Upper lobe of right lung (tissue), 1 donor: ENCODE results near the gene NAALADL2. TPM values are rescaled to one million over a fixed set of nuclear protein-coding genes. Genes with fewer than 3 reads are reported as not detected.

Source experiments
- ATAC-seq: fragments of 200-7000 bp; cut with Tn5 transposase; one replicate; pipeline ENCODE4 v1.9.1; 2020; ENCODE audit warnings: mild to moderate bottlenecking, moderate library complexity
- DNase-seq: peaks from one replicate; pipeline ENCODE4 v3.0.0-alpha.2; 2020
- H3K27ac ChIP-seq: fragments of 200-600 bp; one replicate; pipeline ENCODE4 v1.8.0; 2022
- H3K27me3 ChIP-seq: fragments of 200-600 bp; one replicate; pipeline ENCODE4 v1.8.0; 2022; ENCODE audit warnings: mild to moderate bottlenecking
- H3K36me3 ChIP-seq: fragments of 200-600 bp; one replicate; pipeline ENCODE4 v1.8.0; 2022
- H3K4me1 ChIP-seq: fragments of 200-600 bp; one replicate; pipeline ENCODE4 v1.8.0; 2022
- H3K4me3 ChIP-seq: fragments of 200-600 bp; one replicate; pipeline ENCODE4 v1.8.0; 2022; ENCODE audit warnings: mild to moderate bottlenecking
- H3K9me3 ChIP-seq: fragments of 200-600 bp; one replicate; pipeline ENCODE4 v1.8.0; 2022
- intact Hi-C: fragments of 100-400 bp; cut with DNase I; formaldehyde crosslinking; loops from one replicate; pipeline ENCODE4 v1.11.0; 2022
- total RNA-seq: library from RNA; stranded (reverse); fragmentation: NEBNext Ultra II Directional; extraction: Animal tissue kit (Norgen Biotek cat#: 25700); gene quantifications from one replicate; pipeline ENCODE4 v1.2.1, GENCODE V29; 2021
- TF ChIP-seq, protein P1 (sequence below): fragments of 200-600 bp; IDR thresholded peaks from one replicate; pipeline ENCODE4 v1.8.0; 2022; ENCODE audit warnings: antibody characterized with exemption
- donor health status: DM: no; HTN: yes; CAD: no; lungs with severe emphysema.

The NAALADL2 gene
- total RNA-seq, 1 donor from 2014 or later = 8.5 TPM

DNA sequence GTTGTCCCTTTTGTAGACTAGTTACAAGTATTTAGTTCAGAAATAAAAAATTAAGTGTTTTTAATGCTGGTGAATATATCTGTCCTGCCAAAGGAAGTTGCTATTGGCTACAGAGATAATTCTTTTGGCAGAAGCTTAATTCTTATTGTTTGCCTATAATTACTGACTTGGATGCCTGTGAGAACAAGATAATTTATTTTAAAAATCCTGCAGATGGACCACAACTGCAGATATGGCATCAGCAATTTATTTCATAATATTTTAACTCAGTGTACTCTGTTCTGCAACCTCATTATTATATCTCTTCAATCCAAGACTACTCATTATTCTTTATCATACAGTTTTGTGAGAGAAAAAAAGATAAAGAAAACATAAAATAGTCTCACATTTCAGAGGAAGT is 789.8 kb downstream of the NAALADL2 start:
- no peak for DNase-seq
- TF ChIP-seq, protein P1, sequence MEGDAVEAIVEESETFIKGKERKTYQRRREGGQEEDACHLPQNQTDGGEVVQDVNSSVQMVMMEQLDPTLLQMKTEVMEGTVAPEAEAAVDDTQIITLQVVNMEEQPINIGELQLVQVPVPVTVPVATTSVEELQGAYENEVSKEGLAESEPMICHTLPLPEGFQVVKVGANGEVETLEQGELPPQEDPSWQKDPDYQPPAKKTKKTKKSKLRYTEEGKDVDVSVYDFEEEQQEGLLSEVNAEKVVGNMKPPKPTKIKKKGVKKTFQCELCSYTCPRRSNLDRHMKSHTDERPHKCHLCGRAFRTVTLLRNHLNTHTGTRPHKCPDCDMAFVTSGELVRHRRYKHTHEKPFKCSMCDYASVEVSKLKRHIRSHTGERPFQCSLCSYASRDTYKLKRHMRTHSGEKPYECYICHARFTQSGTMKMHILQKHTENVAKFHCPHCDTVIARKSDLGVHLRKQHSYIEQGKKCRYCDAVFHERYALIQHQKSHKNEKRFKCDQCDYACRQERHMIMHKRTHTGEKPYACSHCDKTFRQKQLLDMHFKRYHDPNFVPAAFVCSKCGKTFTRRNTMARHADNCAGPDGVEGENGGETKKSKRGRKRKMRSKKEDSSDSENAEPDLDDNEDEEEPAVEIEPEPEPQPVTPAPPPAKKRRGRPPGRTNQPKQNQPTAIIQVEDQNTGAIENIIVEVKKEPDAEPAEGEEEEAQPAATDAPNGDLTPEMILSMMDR = no peak
- no peak for ATAC-seq

DNA sequence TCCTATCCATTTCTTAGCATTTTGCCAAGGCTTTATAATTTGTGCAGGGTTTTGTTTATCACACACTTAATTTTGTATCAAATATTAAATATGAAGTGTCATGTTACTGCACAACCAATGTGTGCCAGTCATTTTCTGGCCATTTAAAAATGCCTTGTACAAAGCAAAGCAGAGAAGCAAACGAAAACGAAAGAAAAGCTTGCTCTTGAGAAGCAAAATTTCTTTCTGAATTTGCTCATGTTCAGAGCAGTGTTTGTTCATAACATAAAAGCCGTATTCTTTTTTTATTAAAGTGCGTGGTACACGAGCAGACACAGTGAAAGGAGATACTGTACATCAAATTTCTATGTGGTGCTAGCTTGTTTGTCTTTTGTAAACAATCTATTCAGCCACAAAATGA is 792.6 kb downstream of the NAALADL2 start:
- intact Hi-C loops = no loop called here
- no peak for ATAC-seq
- no peak for DNase-seq
- no peaks in the 10 kb centered on the region for H3K27me3 ChIP-seq
- no peaks in the 10 kb centered on the region for H3K9me3 ChIP-seq
- H3K4me1 ChIP-seq = no peaks in the 10 kb centered on the region
- H3K36me3 ChIP-seq = no peaks in the 10 kb centered on the region
- peak overlapping the region; percentile 3 for H3K4me3 ChIP-seq
- H3K27ac ChIP-seq = no peak overlapping the region
- TF ChIP-seq, protein P1 = no peak

More for the DNA sequence above, 789.8 kb downstream of the NAALADL2 start:
- no peaks in the 10 kb centered on the region for H3K36me3 ChIP-seq
- H3K27me3 ChIP-seq = no peaks in the 10 kb centered on the region
- intact Hi-C loops = no loop called here
- H3K9me3 ChIP-seq = no peaks in the 10 kb centered on the region
- no peak overlapping the region for H3K27ac ChIP-seq
- no peaks in the 10 kb centered on the region for H3K4me1 ChIP-seq
- H3K4me3 ChIP-seq = no peak overlapping the region

DNA sequence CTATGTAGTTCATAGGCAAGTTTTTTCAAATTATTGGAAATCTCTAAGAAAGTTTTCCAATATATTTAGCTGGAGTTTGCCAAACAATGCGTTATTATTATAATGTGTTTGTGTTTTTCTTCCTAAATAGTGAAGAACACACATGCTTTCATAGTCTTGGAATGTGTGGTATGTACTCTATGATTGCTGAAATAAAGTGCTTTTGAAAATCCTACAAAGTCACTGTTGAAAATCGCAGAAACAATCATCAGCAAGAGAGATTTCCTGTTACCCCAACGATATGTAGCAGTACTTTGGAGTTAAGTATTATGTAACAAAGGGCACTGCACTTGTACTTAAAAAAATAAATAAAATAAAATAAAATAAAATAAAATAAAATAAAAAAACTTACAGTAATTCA is 796.2 kb downstream of the NAALADL2 start:
- Histone ChIP-seq H3K4me3 (no peak overlapping the region), H3K9me3 (no peaks in the 10 kb centered on the region), H3K36me3 (no peaks in the 10 kb centered on the region), H3K27me3 (no peaks in the 10 kb centered on the region), H3K27ac (no peak overlapping the region), H3K4me1 (no peaks in the 10 kb centered on the region)
- ATAC-seq (no peak), DNase-seq (no peak)
- intact Hi-C loops = no loop called here
- TF ChIP-seq, protein P1 = no peak

DNA sequence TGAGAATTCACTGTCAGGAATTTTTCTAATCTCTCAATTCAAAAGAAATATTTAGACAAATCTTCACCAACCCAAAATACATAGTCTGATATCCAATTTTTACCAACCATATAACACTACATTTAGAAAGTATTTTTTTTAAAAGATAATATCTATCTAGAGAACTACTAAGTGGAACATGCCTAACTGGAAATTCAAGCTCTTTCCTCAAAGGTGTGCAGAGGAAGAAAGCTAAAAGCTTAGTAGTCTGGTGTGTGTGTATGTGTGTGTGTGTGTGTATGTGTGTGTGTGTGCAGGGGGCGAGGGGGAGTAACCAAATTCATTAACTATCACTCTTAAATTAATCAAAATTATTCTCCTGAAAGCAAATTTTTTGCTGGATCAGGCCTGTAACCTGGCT is 797.3 kb downstream of the NAALADL2 start:
- ATAC-seq (no peak), DNase-seq (no peak)
- Histone ChIP-seq H3K27me3 (no peaks in the 10 kb centered on the region), H3K9me3 (no peaks in the 10 kb centered on the region), H3K4me1 (no peaks in the 10 kb centered on the region), H3K27ac (no peak overlapping the region), H3K36me3 (no peaks in the 10 kb centered on the region), H3K4me3 (no peak overlapping the region)
- TF ChIP-seq, protein P1 = no peak
- intact Hi-C loops = no loop called here

DNA sequence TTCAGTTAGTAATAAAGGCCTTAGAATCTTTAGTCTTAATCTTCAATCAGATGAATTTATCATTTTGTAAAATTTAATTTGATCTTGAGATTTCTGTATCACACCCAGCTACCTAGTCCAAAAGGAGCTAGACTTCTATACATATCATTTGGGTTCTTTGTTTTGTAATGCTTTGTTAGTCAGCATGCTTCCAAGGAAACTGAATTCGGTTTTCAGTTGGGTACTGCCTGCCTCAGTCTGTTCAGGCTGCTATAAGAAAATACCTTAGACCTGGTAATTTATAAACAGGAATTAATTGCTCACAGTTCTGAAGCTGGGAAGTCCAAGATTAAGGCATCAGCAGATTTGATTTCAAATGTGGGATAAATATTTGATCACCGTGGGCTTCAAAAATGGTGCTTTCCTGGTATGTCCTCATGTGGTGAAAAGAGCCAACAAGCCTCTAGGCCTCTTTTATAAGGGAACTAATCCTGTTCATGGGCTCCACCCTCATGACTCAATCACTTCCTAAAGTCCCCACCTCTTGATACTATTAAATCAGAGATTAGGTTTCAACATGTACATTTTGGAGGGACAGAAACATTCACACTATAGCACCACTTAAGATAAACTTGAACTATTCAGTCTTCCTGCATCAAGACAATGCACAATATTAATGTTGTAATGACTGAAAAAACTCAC is 800.7 kb downstream of the NAALADL2 start:
- Histone ChIP-seq H3K4me1 (no peaks in the 10 kb centered on the region), H3K9me3 (no peaks in the 10 kb centered on the region), H3K27me3 (no peaks in the 10 kb centered on the region), H3K4me3 (no peak overlapping the region), H3K27ac (no peak overlapping the region), H3K36me3 (no peaks in the 10 kb centered on the region)
- no peak for ATAC-seq
- DNase-seq = no peak
- TF ChIP-seq, protein P1 = no peak
- intact Hi-C loops = no loop called here

DNA sequence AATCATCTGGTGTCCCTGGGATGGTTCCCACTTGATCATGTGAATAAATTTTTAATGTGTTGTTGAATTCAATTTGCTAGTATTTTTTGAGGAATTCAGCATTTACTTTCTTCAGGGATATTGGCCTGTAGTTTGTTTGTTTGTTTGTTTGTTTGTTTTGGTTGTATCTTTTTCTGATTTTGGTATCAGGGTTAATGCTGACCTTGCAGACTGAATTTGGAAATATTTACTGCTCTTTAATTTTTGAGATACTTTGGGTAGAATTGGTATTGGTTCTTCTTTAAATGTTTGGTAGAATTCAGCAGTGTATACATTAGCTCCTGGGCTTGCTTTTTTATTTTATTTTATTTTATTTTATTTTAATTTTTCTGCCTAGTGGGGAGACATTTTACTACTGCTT is 803.7 kb downstream of the NAALADL2 start:
- DNase-seq (no peak), ATAC-seq (no peak)
- H3K27me3 ChIP-seq = no peaks in the 10 kb centered on the region
- H3K36me3 ChIP-seq = no peaks in the 10 kb centered on the region
- no peak overlapping the region for H3K4me3 ChIP-seq
- intact Hi-C loops = no loop called here
- no peak overlapping the region for H3K27ac ChIP-seq
- TF ChIP-seq, protein P1 = no peak
- no peaks in the 10 kb centered on the region for H3K4me1 ChIP-seq
- H3K9me3 ChIP-seq = no peaks in the 10 kb centered on the region
